Heart left ventricle (tissue), 13 donors: ENCODE measurements around the gene RBPJL.

Experiments used
- POLR2A ChIP-seq, 2 donors: fragments of 450-650 bp; IDR thresholded peaks; one replicate each; pipeline ENCODE4 v1.6.1; 2017; ENCODE audit warnings: antibody characterized with exemption in 2 of 2, mild to moderate bottlenecking in 2 of 2, moderate library complexity in 2 of 2
- TF ChIP-seq, protein P1 (sequence below), 12 donors: fragments of 200-600 bp; sonication (generic) in 4 of 12; IDR thresholded peaks; one replicate each; pipeline versions ENCODE4 v1.5.0 to v1.8.0; 2018 to 2022; ENCODE audit warnings: antibody characterized with exemption in 12 of 12, mild to moderate bottlenecking in 5 of 12
- donor health status: ischemic (EF 13 %, LVEDD 7.1; RV severe dilation, severe dysfunction).
- donor health status: DM: no; HTN: yes; CAD: no.
- donor health status: DM: no; HTN: no; CAD: no.
- donor health status: ischemic (EF 25% LVEDD 6.9; RV normal size, moderate dysfunction).
- donor health status: ischemic (EF 25% LVEDD 5.7; RV mildly dilated, moderate dysfunction).
- donor health status: ischemic (EF 35%, LVEDD 5.7; RV mildly dilated, moderate dysfunction).
- donor health status: nonischemic (EF 11% LVEDD 7.7; RV severe dilation, severe dysfunction).
- donor health status: DM: yes; HTN: yes; CAD: no.
- donor health status: PGD.
- donor health status: ischemic (EF 29% LVEDD 5.4; RV normal size, mild dysfunction).
- donor health status: nonischemic (EF 23%, LVEDD 6.1; RV moderate dilation, normal function).

- TF ChIP-seq, protein P1, sequence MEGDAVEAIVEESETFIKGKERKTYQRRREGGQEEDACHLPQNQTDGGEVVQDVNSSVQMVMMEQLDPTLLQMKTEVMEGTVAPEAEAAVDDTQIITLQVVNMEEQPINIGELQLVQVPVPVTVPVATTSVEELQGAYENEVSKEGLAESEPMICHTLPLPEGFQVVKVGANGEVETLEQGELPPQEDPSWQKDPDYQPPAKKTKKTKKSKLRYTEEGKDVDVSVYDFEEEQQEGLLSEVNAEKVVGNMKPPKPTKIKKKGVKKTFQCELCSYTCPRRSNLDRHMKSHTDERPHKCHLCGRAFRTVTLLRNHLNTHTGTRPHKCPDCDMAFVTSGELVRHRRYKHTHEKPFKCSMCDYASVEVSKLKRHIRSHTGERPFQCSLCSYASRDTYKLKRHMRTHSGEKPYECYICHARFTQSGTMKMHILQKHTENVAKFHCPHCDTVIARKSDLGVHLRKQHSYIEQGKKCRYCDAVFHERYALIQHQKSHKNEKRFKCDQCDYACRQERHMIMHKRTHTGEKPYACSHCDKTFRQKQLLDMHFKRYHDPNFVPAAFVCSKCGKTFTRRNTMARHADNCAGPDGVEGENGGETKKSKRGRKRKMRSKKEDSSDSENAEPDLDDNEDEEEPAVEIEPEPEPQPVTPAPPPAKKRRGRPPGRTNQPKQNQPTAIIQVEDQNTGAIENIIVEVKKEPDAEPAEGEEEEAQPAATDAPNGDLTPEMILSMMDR (IDR thresholded peaks at IDR 0.05): no peak
- no peak for TF ChIP-seq POLR2A (IDR thresholded peaks at IDR 0.05)
Observed at GRCh38 chr20:45275338-45275737, 31.3 kb upstream of the RBPJL start.
